ENCODE data around the gene CDK5RAP3.

Gene CDK5RAP3

GRCh38 chr17:48025040-48025903, 54.4 kb downstream of the CDK5RAP3 start:
- DNase-seq, result peak; percentile 89

DNA sequence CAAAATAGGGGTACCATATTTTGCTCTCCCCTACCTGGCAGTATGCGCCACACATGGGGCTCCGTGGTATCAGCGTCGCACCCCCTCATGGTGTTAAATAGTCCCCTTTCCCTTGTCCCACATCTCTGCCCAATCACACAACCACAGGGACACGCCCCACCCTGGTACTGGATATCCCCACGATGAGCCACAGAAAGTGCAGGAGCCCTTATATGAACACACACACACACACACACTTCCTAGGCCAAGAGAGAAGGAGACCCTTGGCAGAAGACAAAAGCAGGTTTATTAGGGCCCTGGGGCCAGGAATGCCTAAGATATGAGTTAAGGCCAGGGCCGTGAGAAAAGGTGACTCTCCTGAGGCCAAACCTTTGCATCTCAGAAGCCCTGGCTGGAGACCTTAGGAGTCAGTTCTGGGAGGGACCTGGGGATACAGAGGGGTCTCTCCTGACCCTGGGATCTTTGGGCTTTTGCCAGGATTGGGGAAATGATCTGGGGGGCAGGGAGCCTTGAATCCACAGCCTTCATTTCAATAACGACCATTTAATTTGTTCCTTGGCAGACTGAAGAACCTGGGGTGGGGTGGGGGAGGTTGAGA, 55.1 kb downstream of the CDK5RAP3 start:
- no peak for DNase-seq

- DNase-seq, result peak; percentile 18
These were observed 55.8 kb downstream of the CDK5RAP3 start for GRCh38 chr17:48026502-48027321.

DNA sequence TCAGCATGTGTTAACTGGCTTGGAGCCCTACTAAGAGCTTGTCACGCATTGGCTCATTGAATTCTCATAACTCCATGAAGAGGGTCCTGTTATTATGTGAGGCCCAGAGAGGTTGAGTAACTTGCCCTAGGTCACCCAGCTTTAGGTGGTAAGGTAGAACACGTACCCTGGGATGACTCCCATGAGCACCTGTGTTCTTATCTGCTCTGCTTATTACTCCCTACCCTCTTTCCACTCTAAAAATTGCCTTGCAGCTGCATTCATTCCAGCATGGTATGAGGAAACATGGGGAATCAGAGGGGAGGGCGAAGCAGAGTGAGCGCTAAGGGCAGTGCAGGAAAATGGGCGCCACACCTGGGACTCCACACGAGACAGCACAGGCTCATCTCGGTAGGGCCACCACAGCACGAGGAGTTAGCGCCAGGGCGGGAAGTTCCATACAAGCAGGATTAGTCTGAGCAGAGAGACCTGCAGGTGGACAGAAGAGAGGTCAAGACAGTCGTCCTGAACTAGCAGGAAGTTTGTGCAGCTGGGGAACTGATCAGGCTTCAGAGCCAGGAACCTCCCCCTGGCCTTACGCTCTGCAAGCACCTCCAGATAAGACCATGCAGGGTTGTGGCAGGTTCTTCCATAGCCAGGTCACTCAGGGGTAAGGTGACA, 56.5 kb downstream of the CDK5RAP3 start:
- no peak for DNase-seq

- no peak for DNase-seq
These were observed 57.8 kb downstream of the CDK5RAP3 start for GRCh38 chr17:48028736-48029135.

DNA sequence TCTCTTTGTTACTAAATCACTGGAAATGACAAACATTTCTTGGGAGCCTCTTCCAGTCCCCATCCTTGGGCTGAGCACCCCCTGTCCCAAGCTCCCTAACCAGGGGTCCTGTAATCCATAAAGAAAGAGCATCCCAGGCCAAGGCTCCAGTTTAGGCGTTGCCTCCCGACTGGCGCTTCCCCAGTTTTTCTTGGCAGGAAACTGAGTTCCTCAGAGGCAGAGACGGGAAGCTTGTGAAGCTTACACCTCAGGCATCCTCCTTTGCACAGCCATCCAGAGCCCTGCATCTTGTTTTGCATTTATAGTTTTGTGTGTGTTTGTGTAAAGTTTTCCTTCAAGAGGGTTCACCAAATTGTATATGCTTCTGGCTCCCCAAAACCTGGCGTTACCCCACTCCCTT, 59.6 kb downstream of the CDK5RAP3 start:
- no peak for DNase-seq
